Inferior parietal cortex (tissue), 1 donor: ENCODE measurements around the gene BCAS1.

Source experiments
- DNase-seq: peaks from one replicate; pipeline ENCODE4 v3.0.0-alpha.2; 2016; ENCODE audit errors: extremely low spot score

BCAS1 gene

DNA sequence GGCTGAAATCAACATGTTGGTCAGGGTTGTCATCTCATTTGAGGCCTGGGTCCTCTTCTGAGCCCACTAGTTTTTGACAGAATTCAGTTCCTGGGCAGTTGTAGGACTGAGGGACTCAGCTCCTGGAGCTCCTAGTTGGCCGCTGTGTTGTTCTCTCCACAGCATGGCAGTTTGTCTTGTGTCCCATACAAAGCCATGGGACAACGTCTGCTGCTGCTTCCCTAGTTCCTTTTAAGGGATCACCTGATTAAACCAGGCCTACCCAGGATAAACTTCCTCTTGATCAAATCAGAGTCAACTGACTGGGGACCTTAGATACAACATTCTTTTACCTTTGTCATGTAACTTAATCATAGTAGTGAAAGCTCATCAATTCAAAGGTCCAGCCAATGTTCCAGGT, 141.0 kb downstream of the BCAS1 start:
- no peak for DNase-seq

DNA sequence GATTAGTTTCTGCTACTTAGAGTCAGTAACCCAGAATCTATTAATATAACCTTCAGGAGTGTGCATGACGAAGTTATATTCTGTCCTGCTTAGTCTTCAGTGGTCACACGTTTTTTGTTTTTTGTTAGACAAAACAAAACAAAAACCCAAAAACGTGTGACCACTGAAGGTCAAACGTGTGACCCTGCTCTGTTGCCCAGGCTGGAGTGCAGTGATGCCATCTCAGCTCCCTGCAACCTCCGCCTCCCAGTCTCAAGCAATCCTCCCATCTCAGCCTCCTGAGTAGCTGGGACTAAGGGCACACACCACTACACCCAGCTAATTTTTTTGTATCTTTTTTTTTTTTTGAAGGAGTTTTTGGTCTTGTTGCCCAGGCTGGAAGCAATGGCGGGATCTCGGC, 142.4 kb downstream of the BCAS1 start:
- no peak for DNase-seq

DNA sequence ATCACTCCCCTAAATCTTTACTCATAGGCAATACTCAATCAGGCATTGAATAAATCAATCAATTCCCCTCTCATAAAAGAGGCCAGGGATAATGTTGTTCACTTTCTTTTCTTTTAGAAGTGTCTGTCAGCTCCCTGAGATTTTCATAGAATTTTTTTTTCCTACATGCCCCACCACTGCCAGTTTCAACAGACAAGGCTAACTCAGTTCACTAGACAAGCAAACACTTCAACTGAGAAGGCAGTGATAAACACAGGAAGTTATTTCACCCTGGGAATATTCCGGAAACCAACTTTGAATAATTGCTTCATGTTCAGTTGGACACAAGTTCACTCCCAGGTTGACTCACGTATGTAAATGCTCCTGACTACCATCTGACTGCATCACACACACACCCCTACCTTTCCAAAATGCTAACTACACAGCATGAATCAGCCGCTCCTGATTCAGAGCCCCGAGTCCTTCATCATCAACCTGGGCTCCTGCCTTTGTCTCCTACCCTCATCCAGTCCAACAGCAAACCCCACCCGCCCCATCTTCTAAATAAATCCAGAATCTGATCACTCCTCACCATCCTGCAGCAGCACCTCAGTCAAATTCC, 143.9 kb downstream of the BCAS1 start:
- DNase-seq: no peak

DNA sequence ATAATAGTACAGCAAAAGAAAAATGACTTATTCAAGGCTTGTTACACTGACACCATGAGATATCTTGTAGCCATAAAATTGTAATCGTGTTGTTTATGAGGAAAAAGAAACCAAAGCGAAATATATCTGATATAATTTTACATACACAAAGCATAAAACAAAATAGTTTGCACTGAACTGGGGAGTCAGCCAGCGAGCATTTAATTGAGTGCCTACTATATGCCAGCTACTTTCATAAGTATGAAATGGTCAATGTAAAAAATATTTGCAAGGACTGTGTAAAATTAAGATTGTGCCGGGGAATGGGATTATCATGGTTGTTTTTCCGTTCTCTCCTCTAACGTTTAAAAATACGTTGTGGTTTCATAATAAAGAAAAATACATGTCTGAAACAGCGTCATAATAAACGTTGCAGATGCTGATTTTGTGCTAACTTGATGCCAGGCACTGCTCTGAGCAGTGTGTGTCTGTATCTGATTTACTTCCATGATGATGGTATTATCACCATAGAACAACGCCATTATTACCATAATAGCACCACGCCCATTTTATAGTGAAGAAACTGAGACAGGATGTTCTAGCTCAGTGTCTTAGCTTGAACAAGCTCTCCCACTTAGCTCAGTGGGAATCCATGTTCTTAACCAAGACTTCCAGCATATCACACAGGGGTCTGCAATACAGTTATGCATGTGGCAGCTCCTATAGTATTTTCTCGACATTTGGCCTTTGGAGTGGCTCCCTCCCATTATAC, 144.6 kb downstream of the BCAS1 start:
- DNase-seq: no peak

DNA sequence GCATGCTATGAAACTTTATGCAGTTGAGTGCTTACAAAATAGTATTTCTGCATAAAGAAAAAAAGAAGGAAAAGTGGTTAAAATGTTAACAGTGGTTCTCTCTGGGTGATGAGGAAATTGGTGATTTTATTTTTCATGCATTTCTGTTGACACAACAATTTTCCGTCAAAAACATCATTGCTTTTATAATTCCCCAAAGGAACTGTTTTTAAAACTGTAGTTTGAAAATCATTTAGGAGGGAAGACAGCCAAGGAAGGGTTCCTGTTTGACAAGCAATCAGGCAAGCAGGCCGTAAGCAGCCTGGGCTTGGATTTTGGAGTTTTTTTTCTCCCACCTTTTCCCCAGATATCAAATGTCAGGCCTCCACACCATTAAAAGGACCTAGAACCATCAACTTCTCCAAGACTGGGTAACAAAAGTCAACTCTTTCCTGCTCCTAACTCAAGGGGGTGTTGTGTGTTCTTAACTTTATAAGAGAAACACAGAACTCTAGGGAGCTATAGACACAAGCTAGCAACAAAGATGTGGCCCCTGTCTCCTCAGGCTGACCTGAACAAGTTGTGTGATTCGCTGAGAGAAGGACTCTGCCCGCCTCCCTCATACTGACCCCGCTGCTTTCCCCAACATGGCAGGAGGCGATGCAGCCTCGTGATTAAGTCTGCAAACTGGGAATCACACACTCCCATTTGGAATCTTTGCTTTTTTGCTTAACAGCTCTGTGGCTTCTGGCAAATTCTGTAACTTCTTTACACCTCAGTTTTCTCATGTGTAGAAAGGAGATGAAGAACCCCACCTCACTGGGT, 146.6 kb downstream of the BCAS1 start:
- no peak for DNase-seq

DNA sequence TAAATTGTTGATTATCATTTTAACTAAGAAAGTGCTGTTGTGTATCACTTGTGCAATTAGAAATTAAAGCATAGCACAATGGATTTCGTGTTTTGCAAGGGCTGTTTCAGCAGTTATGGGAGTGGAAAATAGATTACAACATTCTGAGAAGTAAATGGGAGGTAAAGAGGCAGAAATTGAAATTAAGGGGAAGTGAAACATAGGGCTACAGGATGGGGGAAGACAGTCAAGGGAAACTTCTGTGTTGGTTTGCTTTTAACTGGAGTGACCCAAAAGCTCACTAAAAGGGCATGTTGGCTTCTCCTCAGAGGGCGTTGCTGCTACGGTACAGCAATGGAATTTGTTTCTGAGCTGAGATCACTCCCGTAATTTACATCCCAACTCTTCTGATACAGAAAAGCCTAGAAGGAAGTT, 147.5 kb downstream of the BCAS1 start:
- DNase-seq: no peak

DNA sequence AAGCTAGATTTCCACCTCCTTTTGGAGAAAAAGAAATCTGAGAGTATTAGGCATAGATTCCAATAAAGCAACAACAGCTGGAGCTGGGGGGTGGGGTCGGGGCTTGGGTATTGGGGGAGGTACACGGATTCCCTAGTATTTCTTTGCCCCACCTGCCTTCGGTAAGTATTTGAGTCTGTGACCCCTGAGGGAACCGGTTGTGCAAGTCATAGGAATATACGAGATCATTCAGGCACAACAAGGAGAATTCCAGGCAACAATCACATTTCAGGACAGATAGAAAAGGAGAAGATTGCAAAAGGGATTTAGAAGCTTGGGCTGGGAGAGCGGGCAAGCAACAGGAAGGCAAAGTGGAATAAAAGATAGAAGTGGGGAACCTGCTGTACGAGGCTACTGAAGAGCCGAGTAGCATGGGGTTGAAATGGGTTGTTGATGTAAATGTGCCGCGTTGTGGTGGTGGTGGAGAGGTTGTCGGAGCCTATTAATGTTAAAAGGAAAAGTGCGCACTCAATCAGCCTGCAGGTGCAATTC, 148.9 kb downstream of the BCAS1 start:
- no peak for DNase-seq

DNA sequence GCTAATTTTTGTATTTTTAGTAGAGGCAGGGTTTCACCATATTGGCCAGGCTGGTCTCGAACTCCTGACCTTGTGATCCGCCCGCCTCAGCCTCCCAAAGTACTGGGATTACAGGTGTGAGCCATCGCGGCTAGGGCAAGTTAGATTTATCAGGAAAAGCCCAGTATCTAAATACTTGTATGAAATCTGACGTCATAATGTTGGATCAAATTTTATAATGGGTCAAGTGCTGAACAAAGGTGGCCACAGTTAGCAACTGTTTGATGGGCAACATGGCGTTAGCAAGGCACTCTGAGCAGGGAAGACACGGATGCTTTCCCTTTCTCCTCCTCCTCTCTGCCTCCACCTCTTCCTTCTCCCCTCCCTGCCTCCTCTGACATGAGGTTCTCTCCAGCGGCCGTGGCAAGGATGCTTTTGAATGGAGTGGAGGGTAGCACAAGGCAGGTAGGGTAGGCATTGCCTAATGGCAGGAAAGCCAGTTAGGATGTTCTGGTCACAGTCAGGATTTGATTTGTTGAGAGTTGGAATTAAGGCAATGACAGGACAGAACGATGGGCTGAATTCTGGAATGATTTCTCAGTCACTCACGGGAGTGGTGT, 149.6 kb downstream of the BCAS1 start:
- DNase-seq: no peak

DNA sequence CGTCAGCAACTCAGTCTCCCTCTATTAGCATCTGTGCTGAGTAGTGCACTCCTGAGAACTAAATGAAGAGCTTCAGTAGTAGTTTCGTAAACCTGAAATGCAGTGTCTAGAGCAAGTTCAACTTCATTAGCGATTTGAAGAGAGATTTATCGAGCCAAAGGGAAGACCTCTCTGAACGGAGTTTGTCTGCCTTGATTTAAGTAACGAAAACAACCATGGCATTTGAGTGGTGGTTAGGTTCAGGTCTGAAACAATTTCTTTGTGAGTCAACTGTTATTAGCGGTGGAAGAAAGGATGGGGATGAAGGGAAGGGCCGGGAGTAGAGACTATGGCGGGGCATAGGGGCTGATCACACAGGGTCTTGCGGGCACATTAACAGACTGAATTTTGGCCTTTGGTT, 150.5 kb downstream of the BCAS1 start:
- DNase-seq: no peak

DNA sequence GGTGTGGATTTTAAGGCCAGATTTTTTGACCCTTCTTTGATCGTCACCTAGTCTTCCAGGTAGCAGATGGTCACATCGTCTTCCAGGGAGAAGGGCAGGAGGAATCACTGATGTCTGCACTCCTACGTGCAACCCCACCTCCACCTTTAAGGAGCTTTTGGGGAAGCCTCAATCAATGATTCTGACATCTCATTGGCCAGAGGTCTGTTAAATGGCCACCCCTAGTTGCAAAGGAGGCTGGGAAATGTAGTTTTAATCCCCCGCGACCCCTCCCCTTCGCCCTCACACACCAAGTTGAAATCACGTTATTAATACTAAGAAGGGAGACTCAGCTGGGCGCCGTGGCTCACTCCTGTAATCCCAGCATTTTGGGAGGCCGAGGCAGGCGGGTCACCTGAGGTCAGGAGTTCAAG, 151.4 kb downstream of the BCAS1 start:
- no peak for DNase-seq

DNA sequence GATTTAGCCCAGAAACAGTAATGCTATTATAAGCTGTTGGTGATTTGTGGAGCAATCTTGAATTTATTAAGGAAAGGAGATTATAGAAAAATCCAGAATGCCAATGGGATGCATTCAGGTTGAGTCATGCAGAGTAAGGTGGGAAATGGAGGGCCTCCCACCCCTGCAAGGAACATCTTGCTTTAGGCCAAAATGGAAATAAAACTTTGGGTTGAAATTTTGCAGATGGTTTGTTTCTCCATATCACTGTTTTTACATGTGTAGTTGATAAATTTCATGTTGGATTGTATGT, 152.4 kb downstream of the BCAS1 start:
- DNase-seq: no peak

DNA sequence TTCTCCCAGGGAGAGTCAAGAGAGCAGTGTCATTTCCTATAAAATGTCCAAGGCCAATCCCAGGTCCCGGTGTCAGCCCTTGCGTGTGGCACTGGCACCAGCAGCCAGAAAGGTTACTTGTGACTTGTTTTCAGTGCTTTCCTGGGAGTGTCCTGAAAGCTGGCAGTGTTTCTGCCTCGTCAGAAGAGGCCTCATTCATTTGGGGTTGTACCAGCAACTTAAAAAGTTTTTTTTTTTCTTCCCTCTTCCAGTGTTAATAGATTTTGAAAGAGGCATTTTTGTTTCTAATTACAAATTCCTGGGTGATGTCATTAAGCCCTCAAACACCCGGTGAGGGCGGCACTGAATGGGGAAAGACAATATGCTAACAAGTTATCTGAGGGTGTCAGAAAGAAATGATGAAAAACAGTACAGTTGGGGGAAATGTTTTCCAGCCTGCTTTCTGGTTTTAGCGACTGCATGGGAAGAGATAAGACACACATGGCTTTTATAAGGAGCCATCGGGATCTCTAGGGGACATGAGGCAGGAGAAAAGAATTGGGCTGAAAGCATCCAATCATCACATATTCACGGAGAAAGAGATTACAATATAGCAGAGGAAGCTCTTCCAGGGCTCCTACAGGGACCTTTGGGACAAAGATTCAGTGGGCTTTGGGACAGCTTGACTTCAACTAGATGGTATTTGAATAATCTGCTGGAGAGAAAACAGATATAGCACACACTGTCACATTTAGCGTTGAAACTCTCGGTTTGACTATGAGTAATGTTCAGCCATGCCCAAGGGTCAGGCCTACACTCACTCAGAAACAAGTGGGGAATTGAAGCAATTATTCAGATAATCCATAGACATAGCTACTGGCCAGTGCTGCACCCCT, 153.0 kb downstream of the BCAS1 start:
- no peak for DNase-seq

DNA sequence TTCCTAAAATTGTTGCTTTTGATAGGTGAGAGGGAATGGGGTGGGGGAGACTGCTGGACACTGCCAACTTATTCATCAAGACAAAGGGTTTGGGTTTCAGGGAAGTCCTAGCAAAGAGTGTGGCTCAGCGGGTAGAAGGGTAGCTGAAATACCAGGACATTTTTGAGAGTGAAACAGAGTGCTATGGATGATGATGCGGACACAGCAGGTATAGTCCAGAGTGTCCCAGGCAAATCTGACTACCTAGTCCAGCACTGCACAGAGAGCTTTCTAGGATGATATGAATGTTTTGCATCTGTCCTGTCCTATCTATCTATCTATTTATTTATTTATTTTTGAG, 154.3 kb downstream of the BCAS1 start:
- no peak for DNase-seq

DNA sequence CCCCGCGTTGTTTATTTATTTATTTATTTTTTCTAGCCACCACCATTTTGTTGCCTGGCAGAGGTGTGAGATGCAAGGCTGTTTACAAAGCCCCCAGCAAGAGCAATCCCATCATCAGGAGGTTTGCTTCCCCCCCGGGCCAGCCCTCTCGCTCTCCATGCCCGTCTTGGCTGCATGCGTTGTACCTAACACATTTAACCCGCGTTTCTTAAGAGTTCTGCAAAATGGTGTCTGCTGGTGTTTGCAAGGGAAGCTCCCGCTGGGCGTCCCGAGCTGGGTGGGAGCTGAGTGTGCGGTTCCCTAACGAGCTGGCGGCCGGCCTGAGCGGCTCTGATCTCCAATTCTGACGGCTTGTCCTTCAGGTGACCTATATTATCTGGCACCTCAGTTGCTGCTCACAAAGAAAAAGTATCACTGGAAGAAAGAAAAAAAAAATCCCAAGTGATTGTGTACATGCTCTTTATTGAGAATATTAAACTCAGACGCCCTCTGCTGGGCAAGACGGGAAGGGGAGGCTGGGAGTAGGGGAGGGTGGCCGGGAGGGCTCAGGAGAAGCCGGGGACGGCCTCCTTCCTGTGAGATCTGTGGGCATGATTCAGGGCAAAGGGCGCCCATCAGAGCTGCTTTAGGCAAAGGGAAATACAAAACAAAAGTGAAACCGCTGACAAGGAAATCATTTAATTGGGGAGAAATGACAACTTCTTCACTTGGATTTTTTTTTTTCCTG, 154.8 kb downstream of the BCAS1 start:
- DNase-seq: peak; percentile 97

DNA sequence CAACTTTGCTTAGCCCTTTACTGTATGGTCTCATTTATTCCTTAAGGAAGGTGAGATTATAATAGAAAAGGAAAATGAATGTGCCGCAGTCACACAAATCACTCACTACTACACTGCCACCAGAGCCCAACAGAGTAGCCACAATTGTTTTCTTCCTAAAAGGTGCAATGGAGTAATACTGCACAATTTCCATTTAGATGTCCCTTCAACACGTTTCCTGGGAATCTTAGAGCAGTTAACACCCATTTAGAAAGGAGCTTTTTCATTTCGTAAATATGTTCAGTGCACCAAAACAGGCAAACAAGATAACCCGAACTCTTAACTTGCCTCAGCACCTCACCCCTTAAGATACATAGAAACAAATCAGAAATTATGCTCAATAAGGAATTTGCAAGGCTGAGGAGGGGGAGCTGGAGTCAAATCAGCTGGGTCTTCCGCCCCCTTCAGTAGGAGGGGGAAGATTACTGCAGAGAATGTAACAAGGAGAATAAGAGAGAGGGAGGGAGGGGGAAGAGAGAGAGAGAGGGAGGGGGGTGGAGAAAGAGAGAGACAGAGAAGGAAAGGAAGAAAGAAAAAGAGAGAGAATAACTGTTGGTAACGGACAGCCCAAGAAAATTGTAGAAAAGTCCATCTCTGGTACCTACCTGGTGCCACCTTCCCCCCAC, 155.5 kb downstream of the BCAS1 start:
- peak; percentile 56 for DNase-seq

DNA sequence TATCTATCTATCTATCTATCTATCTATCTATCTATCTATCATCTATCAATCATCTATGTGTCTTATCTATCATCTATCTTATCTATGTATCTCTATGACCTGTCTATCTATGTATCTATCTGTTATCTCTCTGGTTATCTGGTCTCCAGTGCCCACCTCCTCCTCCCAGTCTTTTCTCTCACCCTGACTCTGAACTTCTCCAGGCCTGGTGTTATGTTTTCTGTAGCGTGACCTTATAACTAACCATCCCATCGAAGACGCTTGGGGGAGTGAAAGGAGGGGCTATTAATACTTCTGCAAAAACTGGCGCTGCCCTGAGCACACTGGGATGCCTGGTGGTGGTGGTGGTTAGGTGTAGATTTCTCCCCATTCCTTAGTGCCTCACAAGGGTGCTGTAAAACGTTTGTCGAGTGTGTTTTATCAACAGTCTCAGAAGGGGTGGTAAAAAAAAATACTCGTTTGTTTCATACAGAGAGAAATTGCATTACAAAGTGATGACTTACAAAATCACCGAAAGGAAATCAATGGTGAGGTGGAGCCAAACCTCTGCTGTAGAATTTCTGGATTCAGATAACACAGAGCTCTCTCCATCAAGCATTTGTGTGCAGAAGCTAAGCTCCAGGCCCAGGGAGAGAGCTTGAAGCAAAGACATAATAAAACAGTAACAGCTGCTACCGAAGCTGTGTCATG, 156.2 kb downstream of the BCAS1 start:
- DNase-seq: no peak

DNA sequence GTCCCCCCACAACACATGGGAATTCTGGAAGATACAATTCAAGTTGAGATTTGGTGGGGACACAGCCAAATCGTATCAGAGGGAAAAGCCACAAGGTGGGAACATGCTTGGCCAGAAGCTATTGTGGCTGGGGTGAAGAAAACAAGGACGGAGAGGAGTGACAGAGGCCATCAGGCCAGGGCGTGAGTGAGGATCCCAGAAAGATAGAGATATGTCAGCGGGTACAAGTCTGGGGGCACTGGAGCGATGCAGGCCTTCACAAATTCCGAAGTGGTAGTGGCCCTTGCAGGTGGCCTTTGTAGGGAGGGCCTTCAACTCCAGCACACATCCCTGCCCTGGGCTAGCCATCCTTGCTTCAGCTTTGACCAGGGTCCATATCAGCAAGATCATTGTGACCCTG, 159.1 kb downstream of the BCAS1 start:
- no peak for DNase-seq

DNA sequence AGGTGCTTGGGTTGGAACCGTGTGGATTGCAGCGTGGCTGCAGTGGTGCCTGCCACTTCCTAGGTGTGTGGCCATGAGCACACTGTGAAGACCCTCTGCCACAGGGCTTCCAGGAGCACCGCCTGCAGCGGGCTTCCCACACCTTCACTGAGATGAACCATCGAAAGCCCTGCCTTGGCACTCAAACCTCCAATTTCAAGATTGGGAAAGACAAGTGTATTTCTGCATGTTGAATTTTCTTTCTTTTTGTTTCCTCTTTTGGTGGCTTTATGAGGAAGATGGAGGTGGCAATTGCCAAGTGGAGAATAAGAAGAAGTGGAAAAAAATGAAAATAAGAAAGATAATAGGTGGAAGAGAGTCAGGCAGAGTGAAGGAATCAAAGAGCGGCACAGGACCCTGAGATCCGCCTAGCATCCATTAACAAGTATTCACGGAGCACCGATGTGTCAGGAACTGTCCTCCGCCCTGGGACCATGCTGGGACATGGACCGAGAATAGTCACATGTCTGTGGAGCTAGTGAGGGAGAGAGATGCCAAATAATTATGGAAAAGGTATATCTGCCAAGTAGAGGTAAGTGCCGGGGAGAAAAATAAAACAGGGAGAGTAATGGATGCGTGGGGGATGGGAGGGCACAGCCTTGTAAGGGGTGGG, 159.9 kb downstream of the BCAS1 start:
- no peak for DNase-seq
